ENCODE data around the gene BIN1. TPM values are rescaled to one million over a fixed set of nuclear protein-coding genes. Genes with fewer than 3 reads are reported as not detected.

Gene BIN1
- total RNA-seq, 1 experiment from 2014 or later: 58.6 TPM

GRCh38 chr2:127091148-127091547, 15.8 kb downstream of the BIN1 start:
- Histone ChIP-seq H3K36me3 (ENCODE audit: control insufficient read depth, insufficient read depth, low read length) (no peaks in the 10 kb centered on the region), H3K4me3 (ENCODE audit: low read depth in 2 of 2, low read length in 2 of 2) (no peak overlapping the region), H3K9me3 (ENCODE audit: control insufficient read depth, insufficient read depth, low read depth, low read length) (no peaks in the 10 kb centered on the region), H3K4me1 (ENCODE audit: control insufficient read depth, insufficient read depth, low read length) (peaks cover 22% of the 10 kb centered on the region), H3K27me3 (ENCODE audit: control insufficient read depth, insufficient read depth, low read length) (no peaks in the 10 kb centered on the region), H3K27ac (ENCODE audit: low read length) (no peak overlapping the region)
- no TSS peak for BruUV-seq (replicated peaks)
- in situ Hi-C loops (cut with HindIII; ENCODE audit: low pct_unique_long_range_greater_than_20kb, low sequenced_read_pairs): no loop called here
- DNase-seq (ENCODE audit: low read depth, low spot score) (no peak), ATAC-seq (no peak)
- intact Hi-C loops (cut with micrococcal nuclease; ENCODE audit: unreplicated experiment): no loop called here
- ChIA-PET CTCF (no interaction called here), POLR2A (no interaction called here)
- TF ChIP-seq TCF7L2 (IDR thresholded peaks at IDR 0.05; ENCODE audit: low read depth, low read length) (no peak), REST (IDR thresholded peaks at IDR 0.05; ENCODE audit: insufficient read depth in 1 of 2, low read depth in 2 of 2, low read length in 1 of 2) (no peak), CTCF (IDR thresholded peaks at IDR 0.05) (no peak), SIN3A (IDR thresholded peaks at IDR 0.05; ENCODE audit: borderline replicate concordance, insufficient read depth, low read depth, low read length) (no peak), POLR2AphosphoS5 (IDR thresholded peaks at IDR 0.05; ENCODE audit: low read depth, low read length) (no peak)

GRCh38 chr2:127090281-127091120, 16.5 kb downstream of the BIN1 start:
- ChIA-PET CTCF (no interaction called here), POLR2A (no interaction called here)
- Histone ChIP-seq H3K9me3 (ENCODE audit: control insufficient read depth, insufficient read depth, low read depth, low read length) (no peaks in the 10 kb centered on the region), H3K36me3 (ENCODE audit: control insufficient read depth, insufficient read depth, low read length) (no peaks in the 10 kb centered on the region), H3K27me3 (ENCODE audit: control insufficient read depth, insufficient read depth, low read length) (no peaks in the 10 kb centered on the region), H3K4me1 (ENCODE audit: control insufficient read depth, insufficient read depth, low read length) (peaks cover 29% of the 10 kb centered on the region), H3K4me3 (ENCODE audit: low read depth in 2 of 2, low read length in 2 of 2) (no peak overlapping the region), H3K27ac (ENCODE audit: low read length) (no peak overlapping the region)
- TF ChIP-seq TCF7L2 (IDR thresholded peaks at IDR 0.05; ENCODE audit: low read depth, low read length): no peak
- no peak for TF ChIP-seq SIN3A (IDR thresholded peaks at IDR 0.05; ENCODE audit: borderline replicate concordance, insufficient read depth, low read depth, low read length)
- no peak for TF ChIP-seq REST (IDR thresholded peaks at IDR 0.05; ENCODE audit: insufficient read depth in 1 of 2, low read depth in 2 of 2, low read length in 1 of 2)
- no peak for TF ChIP-seq CTCF (IDR thresholded peaks at IDR 0.05)
- no peak for TF ChIP-seq POLR2AphosphoS5 (IDR thresholded peaks at IDR 0.05; ENCODE audit: low read depth, low read length)
- ATAC-seq: no peak
- intact Hi-C loops (cut with micrococcal nuclease; ENCODE audit: unreplicated experiment): no loop called here
- DNase-seq (ENCODE audit: low read depth, low spot score): no peak
- in situ Hi-C loops (cut with HindIII; ENCODE audit: low pct_unique_long_range_greater_than_20kb, low sequenced_read_pairs): no loop called here
- BruUV-seq (replicated peaks): no TSS peak

Measured in Panc1 (cell line).